GM20431 (cell line): ENCODE data around the gene NDC1.
"Not testable (repeated sequence)": the region's sequence is repeated elsewhere in the genome, so short reads cannot be mapped to it uniquely, and the experiment has no call there.

Source experiments
- in situ Hi-C: fragments of 300-500 bp; cut with MseI, MboI; formaldehyde crosslinking; loops from one replicate; pipeline ENCODE4 v1.15.0; 2020; ENCODE audit warnings: low sequenced_read_pairs; ENCODE audit not compliant: unreplicated experiment

NDC1 gene

GRCh38 chr1:53833393-53833792 is 4.7 kb downstream of the NDC1 start:
- in situ Hi-C loops, result no loop called here

DNA sequence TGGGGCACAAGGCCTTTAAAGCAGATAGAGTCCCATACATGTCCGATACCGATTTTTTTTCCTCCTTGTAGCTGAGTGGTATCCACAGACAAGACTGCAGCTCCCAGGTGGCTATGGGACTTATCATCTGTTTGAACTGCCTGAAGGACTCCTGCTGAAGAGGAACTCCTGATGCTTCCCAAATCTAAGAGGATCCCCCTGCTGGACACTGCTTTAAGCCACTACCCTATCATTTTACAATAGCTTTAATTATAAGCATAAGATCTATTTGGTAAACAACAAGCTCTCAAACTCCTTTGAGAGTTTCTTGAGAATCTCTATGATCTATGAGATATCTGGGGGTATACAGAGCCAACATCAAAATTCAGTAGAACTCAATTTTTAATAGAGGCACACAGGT is 11.7 kb downstream of the NDC1 start:
- in situ Hi-C loops, result no loop called here

DNA sequence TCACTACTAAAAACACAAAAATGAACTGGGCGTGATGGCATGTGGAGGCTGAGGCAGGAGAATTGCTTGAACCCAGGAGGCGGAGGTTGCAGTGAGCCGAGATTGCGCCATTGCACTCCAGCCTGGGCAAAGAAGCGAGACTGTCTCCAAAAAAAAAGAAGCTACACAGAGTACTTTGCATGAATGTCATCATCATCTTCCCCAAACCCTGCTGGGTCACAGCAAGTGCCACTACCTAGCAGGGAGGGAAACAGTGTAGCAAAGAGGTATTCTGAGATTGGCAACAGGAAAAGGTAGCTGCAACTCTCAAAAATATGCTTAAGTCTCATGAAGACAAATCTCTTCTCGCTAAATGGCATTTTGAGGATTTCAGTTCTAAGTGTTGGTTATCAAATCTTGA is 12.8 kb downstream of the NDC1 start:
- in situ Hi-C loops, result no loop called here

- in situ Hi-C loops, result no loop called here
Observed at GRCh38 chr1:53822931-53823330, 15.2 kb downstream of the NDC1 start.

GRCh38 chr1:53821380-53821779 is 16.7 kb downstream of the NDC1 start:
- in situ Hi-C loops, result no loop called here

DNA sequence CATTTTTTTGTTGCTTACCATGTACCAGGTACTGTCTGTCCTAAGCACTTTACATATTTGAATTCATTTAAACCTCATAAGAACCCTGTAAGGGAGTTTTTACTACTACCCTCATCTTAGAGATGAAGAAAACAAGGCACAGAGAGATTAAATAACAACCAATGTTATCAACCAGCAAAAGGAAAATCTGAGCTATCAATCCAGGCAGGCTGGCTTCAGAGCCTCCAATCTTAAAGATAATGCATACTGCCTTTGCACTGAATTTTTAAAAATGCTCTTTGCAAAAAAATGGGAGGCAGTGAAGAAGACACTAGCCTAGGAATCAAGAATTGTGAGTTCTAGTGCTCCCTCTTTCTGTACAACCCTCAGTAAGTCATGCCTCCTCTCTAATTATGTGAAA is 18.7 kb downstream of the NDC1 start:
- in situ Hi-C loops, result no loop called here

GRCh38 chr1:53816584-53816983 is 21.5 kb downstream of the NDC1 start:
- in situ Hi-C loops, result not testable (repeated sequence)

DNA sequence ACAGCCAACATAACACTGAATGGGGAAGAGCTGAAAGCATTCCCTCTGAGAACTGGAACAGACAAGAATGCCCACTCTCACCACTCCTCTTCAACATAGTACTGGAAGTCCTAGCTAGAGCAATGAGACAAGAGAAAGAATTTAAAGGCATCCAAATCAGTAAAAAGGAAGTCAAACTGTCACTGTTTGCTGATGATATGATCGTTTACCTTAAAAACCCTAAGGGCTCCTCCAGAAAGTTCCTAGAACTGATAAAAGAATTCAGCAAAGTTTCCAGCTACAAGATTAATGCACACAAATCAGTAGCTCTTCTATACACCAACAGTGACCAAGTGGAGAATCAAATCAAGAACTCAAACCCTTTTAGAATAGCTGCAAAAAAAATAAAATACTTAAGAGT is 22.6 kb downstream of the NDC1 start:
- in situ Hi-C loops, result not testable (repeated sequence)

DNA sequence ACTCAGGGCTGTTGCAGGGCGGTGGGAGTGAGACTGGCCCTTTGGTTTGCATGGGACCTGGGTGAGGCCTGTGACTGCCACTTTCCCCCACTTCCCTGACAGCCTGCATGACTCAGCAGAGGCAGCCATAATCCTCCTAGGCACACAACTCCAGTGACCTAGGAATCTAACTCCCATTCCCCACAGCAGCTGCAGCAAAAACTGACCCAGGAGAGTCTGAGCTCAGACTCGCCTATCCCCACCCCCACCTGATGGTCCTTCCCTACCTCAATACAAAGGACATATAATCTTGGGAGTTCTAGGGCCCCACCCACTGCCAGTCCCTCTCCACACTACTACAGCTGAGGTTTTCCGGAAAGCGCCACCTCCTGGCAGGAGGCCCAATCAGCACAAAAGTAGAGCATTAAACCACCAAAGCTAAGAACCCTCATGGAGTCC is 26.7 kb downstream of the NDC1 start:
- in situ Hi-C loops, result no loop called here

DNA sequence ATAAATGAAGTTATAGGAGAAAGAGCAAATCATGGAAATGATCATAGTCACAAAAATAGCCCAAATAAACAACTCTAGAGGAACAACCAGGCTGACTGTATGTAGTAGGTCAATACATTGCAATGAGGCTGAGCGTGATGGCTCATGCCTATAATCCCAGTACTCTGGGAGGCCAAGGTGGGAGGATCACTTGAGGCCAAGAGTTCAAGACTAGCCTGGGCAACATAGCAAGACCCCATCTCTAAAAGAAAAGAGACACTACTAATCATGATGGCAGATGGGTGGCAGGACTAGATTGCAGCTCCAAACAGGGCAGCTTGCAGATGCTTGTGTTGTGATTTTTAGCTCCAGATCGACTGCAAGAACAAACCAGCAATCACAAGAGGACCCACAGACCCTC is 27.6 kb downstream of the NDC1 start:
- in situ Hi-C loops, result no loop called here

DNA sequence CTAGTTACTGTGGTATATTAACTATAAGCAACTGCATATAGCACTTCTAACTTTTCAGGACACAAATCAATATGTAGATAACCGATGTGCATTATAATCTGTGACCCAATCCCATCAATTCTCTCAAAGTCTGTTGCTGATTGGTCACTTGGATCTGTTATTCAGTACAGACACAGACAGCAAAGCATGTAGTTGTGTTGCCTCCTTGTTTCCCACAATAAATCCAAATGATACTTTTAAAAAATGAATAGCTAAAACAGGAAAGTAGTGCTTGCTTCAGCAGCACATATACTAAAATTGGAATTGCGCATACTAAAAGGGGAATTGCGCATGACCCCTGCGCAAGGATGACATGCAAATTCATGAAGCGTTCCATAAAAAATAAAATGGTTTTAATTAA is 28.1 kb downstream of the NDC1 start:
- in situ Hi-C loops, result no loop called here

GRCh38 chr1:53807916-53808315 is 30.2 kb downstream of the NDC1 start:
- in situ Hi-C loops, result no loop called here

DNA sequence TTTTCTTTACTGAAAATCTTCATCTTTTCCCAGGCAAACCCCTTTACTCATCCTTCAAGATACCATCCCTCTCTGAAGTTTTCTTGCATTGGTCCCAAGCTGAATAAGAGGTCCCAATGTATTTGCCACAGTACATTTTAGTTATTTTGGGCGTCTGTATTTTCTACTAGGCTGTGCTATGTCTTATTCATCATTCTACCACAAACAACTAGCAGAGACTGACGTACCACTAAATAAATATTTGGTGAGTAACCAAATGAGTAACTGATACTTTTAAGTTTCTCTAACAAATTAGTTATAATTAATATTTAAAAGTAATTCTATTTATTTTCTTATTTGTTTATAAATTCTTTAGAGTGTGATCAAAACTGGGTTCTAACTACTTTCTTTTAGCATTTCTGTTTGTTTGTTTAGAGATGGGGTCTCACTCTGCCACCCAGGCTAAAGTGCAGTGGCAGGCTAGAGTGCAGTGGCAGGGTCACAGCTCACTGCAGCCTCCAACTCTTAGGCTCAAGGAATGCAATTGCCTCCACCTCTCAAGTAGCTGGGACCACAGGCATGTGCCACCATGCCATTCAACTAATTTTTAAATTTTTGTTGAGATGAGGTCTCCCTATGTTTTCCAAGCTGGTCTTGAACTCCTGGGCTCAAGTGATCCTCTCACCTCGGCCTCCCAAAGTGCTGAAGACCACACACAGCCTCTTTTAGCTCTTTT is 33.1 kb downstream of the NDC1 start:
- in situ Hi-C loops, result no loop called here

DNA sequence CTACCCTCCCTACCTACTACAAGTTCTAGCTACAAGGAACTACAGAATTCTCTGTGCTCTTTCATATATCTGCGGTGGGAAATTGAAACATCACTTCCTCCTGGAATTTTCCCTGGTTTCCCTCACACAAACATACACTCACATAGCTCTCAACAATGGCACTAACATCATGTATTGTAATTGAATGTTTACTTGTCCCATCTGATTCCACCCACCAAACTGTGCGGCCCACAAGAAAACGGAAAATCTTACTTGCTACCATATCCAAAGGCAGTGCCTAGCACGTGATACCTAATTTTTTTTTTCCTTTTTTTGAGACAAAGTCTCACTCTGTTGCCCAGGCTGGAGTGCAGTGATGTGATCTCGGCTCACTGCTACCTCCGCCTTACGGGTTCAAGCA is 33.9 kb downstream of the NDC1 start:
- in situ Hi-C loops, result no loop called here

DNA sequence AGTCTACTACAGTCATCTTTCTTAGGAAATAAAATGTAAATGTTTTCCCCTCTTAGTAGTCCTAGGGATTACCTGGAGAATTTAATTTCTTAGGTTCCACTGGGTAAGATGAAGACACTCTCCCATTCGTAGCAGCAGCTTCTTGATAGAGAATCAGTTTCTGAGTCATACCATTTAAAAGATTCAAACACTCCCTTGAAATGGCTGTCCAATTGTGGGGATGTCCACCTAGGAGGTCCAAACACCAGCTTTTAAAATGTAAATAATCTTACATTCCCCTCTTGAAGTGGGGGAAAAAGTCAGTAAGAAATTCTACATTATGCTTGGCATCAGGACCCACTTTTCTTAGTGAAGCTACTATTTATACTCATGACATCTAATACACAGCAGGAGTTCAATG is 37.5 kb downstream of the NDC1 start:
- in situ Hi-C loops, result no loop called here

DNA sequence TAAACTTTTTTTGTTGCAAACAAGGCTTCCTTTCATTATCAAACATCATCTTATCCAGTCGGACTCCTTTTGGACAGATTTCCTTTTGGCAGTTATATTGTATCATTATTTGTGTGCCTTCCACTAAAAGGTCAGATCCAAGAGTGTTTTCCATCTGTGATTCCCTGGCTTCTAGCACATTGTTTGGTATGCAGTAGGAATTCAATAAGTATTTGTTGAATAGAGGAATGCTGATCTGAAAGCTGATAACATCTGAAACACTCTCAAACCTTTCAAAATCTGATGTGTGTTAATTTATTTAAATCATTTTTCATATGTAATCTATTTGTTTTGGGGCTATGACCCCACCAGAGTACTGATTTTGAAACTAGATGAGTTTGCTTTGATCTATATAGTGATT is 39.0 kb downstream of the NDC1 start:
- in situ Hi-C loops, result no loop called here

DNA sequence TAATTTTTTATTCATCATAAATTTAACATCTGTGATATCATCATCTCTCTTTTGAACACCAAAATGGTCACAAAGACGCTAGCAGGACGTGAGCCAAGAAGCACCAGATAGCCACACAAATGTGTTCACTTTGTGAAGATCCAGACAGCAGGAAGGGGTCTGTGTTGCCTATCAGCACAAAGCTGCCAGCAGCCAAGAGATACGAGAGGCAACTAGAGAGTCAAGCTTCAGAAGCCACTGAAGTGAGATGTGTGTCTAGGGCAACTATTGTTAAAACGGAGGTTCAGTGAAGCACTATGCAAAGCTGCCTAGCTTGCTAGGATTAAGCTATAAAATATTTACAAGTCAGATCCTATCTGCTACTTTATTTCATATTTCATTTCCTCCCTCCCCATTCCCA is 45.3 kb downstream of the NDC1 start:
- in situ Hi-C loops, result no loop called here

DNA sequence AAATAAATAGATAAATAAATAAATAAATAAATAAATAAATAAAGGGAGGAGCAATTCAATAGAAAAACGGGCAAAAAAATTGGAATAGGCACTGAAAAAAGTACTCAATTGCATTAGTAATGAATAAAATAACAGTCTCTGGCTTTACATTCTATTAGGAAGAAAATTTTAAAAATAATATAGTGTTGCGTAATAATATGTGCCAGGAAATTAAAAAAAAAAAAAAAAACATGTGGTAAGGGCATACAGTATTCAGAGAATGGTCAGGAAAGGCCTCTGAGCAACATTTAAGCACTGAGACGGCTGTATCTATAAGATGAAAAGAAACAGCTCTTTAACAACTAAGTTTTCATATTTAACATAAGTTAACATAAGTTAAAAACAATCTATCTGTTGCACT is 50.4 kb downstream of the NDC1 start:
- in situ Hi-C loops, result no loop called here

- in situ Hi-C loops, result no loop called here
Observed at GRCh38 chr1:53783056-53783455, 55.0 kb downstream of the NDC1 start.

DNA sequence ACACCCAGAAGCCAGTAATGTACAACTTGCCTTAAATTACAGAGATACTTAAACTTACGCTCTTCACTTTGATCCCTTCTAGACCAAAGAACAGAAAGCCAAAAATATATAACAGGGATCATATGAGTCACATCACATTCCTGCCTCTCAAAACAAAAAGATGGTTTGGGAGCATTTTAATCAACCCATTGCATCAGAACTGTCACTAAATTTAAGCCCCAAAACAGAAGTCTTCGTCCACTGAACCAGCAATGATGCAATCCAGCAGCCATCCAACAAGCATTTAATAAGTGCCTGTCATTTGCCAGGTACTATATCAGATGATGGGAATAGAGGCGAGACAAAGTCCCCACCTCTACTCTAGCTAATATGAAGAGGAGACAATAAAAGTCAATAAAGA is 56.4 kb downstream of the NDC1 start:
- in situ Hi-C loops, result no loop called here

GRCh38 chr1:53777272-53777671 is 60.8 kb downstream of the NDC1 start:
- in situ Hi-C loops, result no loop called here

DNA sequence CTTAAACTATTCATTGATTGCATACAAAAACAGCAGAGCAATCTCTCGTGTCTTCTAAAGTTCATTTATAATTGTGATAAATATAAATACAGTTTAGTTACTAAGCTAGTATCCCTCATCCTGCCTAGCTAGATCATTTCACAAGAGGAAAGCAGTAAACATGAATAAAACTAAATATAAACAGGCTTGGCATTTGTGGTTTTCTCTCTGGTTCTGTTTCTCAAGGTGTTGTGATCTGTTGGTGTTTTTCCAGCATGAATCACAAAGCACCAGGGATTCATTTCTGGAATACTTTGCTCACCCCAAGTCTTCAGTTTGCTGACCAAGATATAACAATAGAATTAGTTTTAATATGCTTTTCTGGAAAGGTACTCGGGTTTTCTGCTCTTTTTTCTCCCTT is 66.4 kb downstream of the NDC1 start:
- in situ Hi-C loops, result no loop called here

- in situ Hi-C loops, result no loop called here
Observed at GRCh38 chr1:53769780-53770179, 68.3 kb downstream of the NDC1 start.
